Right lobe of liver (tissue), 6 donors: Measurements from ENCODE around the gene NGF. TPM values are rescaled to one million over a fixed set of nuclear protein-coding genes. Genes with fewer than 3 reads are reported as not detected.

Experiments
- ATAC-seq, 4 donors: fragments of 200-7000 bp; cut with Tn5 transposase; one replicate each; pipeline ENCODE4 v1.9.1; 2020; ENCODE audit warnings: mild to moderate bottlenecking in 4 of 4, moderate library complexity in 4 of 4
- DNase-seq, 3 donors: peaks; one replicate each; pipeline ENCODE4 v3.0.0-alpha.2; 2020
- H3K27ac ChIP-seq, 3 donors: fragments of 200-600 bp; one replicate each; pipeline ENCODE4 v1.8.0; 2022
- H3K27me3 ChIP-seq, 2 donors: fragments of 200-600 bp; one replicate each; pipeline ENCODE4 v1.8.0; 2022
- H3K36me3 ChIP-seq, 4 donors: fragments of 200-600 bp; sonication (generic) in 1 of 4; one replicate each; pipeline versions ENCODE4 v1.5.1 to v1.8.0; 2017 to 2022; ENCODE audit warnings: control low read depth in 1 of 4
- H3K4me1 ChIP-seq, 4 donors: fragments of 200-600 bp; sonication (generic) in 1 of 4; one replicate each; pipeline versions ENCODE4 v1.5.1 to v1.8.0; 2017 to 2022; ENCODE audit warnings: control low read depth in 1 of 4
- H3K4me3 ChIP-seq, 3 donors: fragments of 200-600 bp; one replicate each; pipeline ENCODE4 v1.8.0; 2022
- H3K9me3 ChIP-seq, 4 donors: fragments of 200-600 bp; sonication (generic) in 1 of 4; one replicate each; pipeline versions ENCODE4 v1.5.1 to v1.8.0; 2017 to 2022; ENCODE audit warnings: control low read depth in 1 of 4
- POLR2A ChIP-seq: fragments of 450-650 bp; IDR thresholded peaks from one replicate; pipeline ENCODE4 v1.6.1; 2017; ENCODE audit warnings: antibody characterized with exemption, mild to moderate bottlenecking
- WGBS: methylation state at CpG from one replicate; pipeline ENCODE4 v1.1.6; 2018; ENCODE audit warnings: low coverage, low lambda C conversion rate; ENCODE audit not compliant: insufficient coverage; ENCODE audit errors: missing lambda C conversion rate; 5-methylcytosine and 5-hydroxymethylcytosine counted together
- intact Hi-C, 2 donors: fragments of 100-400 bp; cut with DNase I; formaldehyde crosslinking; loops; one replicate each; pipeline versions ENCODE4 v1.11.2 to v1.14.1; 2022
- total RNA-seq, 6 experiments: library from RNA; depleted of rRNA in 2 of 6; stranded (reverse); fragments of >200 nt in 2 of 6; fragmentation: NEBNext Ultra II Directional in 3 of 6; extraction: Animal tissue kit (Norgen Biotek cat#: 25700) in 3 of 6; gene quantifications; one replicate each; pipeline versions ENCODE4 v1.1.0 to v1.2.4, GENCODE V29; 2016 to 2023
- TF ChIP-seq, protein P1 (sequence below), 4 donors: fragments of 200-600 bp in 3 of 4; fragments of 450-650 bp in 1 of 4; IDR thresholded peaks; one replicate each; pipeline versions ENCODE4 v1.5.1 to v1.8.0; 2016 to 2022; ENCODE audit warnings: antibody characterized with exemption in 4 of 4, mild to moderate bottlenecking in 2 of 4
- donor health status: DM: no; HTN: yes; CAD: no.
- donor health status: DM: no; HTN: no; CAD: no.
- donor health status: DM: no; HTN: no; CAD: no.
- donor health status: DM: no; HTN: yes; CAD: no.
- donor health status: DM: no; HTN: yes; CAD: no.

Gene NGF
- total RNA-seq, 6 experiments from 2014 or later = 0.22 to 1.3 (median 0.49) TPM

DNA sequence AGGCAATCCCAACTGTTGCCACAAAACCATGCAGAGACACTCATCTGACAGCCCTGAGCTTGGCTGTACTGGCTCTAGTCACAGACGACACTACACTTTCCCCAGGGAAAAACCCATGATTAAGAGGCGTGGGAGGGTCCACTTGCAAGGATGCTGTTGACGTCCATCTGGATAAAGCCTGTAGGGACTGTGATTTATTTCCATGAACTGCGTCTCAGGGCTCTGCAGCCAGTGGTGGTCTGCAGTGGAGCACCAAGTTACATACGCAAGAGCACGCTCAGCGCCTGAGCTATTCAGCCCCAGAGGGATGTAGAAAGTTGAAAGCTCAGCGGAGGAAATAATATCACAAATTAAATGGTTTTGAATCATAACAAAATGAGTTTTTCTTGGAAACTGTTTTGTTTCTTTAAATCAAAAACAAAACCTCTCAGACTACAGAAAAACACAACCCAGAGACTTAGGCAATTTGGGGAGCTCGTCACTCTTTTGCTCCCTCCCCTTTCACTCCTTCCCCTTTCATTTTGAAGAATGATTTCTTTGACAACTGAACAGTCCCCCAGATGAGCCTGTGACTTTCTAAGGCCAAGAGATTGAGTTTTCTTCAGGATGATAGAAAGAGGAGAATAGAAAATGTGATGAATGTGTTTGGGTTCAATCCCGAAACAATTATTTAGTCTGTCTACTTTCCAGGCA, 71.2 kb downstream of the NGF start:
- no peaks in the 10 kb centered on the region for H3K27me3 ChIP-seq
- intact Hi-C loops = no loop called here
- no peaks in the 10 kb centered on the region for H3K4me1 ChIP-seq
- WGBS = 43% methylated on average over 10 of the region's 10 CpGs
- DNase-seq (no peak), ATAC-seq (no peak)
- H3K36me3 ChIP-seq = no peaks in the 10 kb centered on the region
- H3K27ac ChIP-seq = no peak overlapping the region
- TF ChIP-seq POLR2A = no peak
- TF ChIP-seq, protein P1, sequence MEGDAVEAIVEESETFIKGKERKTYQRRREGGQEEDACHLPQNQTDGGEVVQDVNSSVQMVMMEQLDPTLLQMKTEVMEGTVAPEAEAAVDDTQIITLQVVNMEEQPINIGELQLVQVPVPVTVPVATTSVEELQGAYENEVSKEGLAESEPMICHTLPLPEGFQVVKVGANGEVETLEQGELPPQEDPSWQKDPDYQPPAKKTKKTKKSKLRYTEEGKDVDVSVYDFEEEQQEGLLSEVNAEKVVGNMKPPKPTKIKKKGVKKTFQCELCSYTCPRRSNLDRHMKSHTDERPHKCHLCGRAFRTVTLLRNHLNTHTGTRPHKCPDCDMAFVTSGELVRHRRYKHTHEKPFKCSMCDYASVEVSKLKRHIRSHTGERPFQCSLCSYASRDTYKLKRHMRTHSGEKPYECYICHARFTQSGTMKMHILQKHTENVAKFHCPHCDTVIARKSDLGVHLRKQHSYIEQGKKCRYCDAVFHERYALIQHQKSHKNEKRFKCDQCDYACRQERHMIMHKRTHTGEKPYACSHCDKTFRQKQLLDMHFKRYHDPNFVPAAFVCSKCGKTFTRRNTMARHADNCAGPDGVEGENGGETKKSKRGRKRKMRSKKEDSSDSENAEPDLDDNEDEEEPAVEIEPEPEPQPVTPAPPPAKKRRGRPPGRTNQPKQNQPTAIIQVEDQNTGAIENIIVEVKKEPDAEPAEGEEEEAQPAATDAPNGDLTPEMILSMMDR (IDR thresholded peaks at IDR 0.05) = no peak
- H3K4me3 ChIP-seq = no peak overlapping the region
- H3K9me3 ChIP-seq = no peaks in the 10 kb centered on the region

DNA sequence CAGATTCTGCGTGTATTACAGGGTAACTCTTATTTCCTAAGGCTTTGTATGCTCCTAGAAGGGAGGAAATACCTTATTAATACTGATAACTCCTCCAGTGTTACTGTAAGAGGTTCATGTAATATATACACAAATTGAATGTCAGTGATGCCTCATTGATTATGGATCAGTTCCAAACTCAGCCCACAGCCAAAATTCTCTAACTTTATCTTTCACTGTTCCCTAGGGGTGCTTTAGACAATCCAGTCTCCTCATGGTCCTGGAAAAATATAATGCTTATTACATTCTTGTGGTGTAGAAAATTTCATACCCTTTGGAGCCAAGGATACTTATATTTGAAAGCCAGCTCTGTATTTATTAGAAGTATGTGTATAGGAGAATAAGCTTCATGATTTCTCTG, 73.0 kb downstream of the NGF start:
- intact Hi-C loops = no loop called here
- 50% methylated on average over 1 of the region's 1 CpG for WGBS
- H3K36me3 ChIP-seq = no peaks in the 10 kb centered on the region
- ATAC-seq = no peak
- no peak overlapping the region for H3K4me3 ChIP-seq
- no peaks in the 10 kb centered on the region for H3K4me1 ChIP-seq
- no peaks in the 10 kb centered on the region for H3K9me3 ChIP-seq
- no peaks in the 10 kb centered on the region for H3K27me3 ChIP-seq
- no peak for DNase-seq
- TF ChIP-seq, protein P1 (IDR thresholded peaks at IDR 0.05) = no peak
- no peak overlapping the region for H3K27ac ChIP-seq

DNA sequence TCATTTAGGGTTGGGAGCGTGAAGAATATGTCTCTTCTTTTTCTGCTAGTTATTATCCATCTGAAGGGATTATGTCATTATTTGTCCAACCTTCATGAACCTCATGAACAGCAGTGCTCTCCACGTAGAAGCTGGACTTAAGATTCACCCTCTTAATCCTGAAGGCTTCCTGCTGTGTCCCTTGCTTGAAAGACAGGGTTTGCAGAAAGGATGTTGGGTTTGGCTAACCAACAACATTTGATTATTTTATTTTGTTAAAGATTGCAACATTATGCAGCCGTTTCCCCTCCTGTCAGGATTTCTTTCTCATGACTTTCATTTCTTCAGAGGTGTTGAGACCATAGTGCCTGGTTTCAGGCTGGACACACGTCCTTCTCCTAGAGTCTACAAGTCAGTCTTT, 75.2 kb downstream of the NGF start:
- DNase-seq (no peak), ATAC-seq (no peak)
- no peaks in the 10 kb centered on the region for H3K27me3 ChIP-seq
- H3K4me3 ChIP-seq = no peak overlapping the region
- H3K36me3 ChIP-seq = no peaks in the 10 kb centered on the region
- WGBS = 40% methylated on average over 3 of the region's 4 CpGs
- H3K27ac ChIP-seq = no peak overlapping the region
- intact Hi-C loops = no loop called here
- H3K9me3 ChIP-seq = no peaks in the 10 kb centered on the region
- no peaks in the 10 kb centered on the region for H3K4me1 ChIP-seq
- TF ChIP-seq POLR2A = no peak
- TF ChIP-seq, protein P1 (IDR thresholded peaks at IDR 0.05) = no peak

DNA sequence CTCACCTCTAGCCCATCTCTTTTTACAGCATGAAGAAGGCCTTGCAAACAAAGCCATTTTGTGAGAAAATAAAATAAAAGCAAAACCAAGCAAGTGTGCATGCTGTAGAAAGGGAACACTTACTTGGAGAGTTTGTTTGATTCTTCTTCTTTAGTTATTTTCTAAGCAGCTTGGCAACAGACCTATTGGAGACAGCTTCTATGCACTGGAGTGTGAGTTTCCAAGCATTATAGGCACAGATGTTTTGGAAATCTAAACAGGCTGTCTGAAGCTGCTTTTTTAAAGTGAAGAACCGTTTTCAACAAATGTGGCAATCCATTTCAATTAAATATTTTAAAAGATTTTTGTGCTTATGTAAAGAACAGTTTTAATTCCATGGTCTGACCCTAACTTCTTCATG, 76.6 kb downstream of the NGF start:
- ATAC-seq = no peak
- TF ChIP-seq, protein P1 (IDR thresholded peaks at IDR 0.05) = no peak
- no peak for TF ChIP-seq POLR2A
- Histone ChIP-seq H3K4me1 (no peaks in the 10 kb centered on the region), H3K27me3 (no peaks in the 10 kb centered on the region), H3K4me3 (no peak overlapping the region), H3K9me3 (no peaks in the 10 kb centered on the region), H3K27ac (no peak overlapping the region), H3K36me3 (no peaks in the 10 kb centered on the region)
- intact Hi-C loops = no loop called here
- no peak for DNase-seq
- WGBS = 14% methylated on average over 1 of the region's 1 CpG
